ENCODE data around the gene NEU2.
A peak's percentile ranks its signal among the peaks of the same experiment; 100 is the strongest.

The NEU2 gene

GRCh38 chr2:233082222-233082930 is 49.9 kb downstream of the NEU2 start:
- H3K79me2 ChIP-seq (ENCODE audit: insufficient read depth, low read length) = peaks cover 94% of the 10 kb centered on the region
- peak overlapping the region; percentile 45 for H3K9ac ChIP-seq (ENCODE audit: low read depth, low read length, poor library complexity, severe bottlenecking)
- H3F3A ChIP-seq (ENCODE audit: low read depth) = no peaks in the 10 kb centered on the region
- H3K9me2 ChIP-seq (replicated peaks; ENCODE audit: low read depth, low read length) = no peaks in the 10 kb centered on the region
- H3K27me3 ChIP-seq (ENCODE audit: insufficient read depth, low read length, poor library complexity, severe bottlenecking) = no peaks in the 10 kb centered on the region
- H3K36me3 ChIP-seq (ENCODE audit: insufficient read depth, low read length) = peaks cover 62% of the 10 kb centered on the region; the same call in 1 of the 2 replicates
- no peak overlapping the region for H3K4me3 ChIP-seq (ENCODE audit: low read length, poor library complexity, severe bottlenecking)
- peaks cover 55% of the 10 kb centered on the region for H3K4me1 ChIP-seq (ENCODE audit: insufficient read depth, low read length, poor library complexity, severe bottlenecking)
- no peak overlapping the region for H2AFZ ChIP-seq (ENCODE audit: low read length)
- no peak for TF ChIP-seq EZH2phosphoT487 (IDR thresholded peaks at IDR 0.05; ENCODE audit: borderline replicate concordance)
- no peak for TF ChIP-seq CTCF (conservative IDR thresholded peaks at IDR 0.05; ENCODE audit: low read length)
- H4K20me1 ChIP-seq (ENCODE audit: insufficient read depth, low read length, poor library complexity, severe bottlenecking) = peaks cover 26% of the 10 kb centered on the region
- H3K9me3 ChIP-seq (ENCODE audit: insufficient read depth, low read depth, low read length) = no peaks in the 10 kb centered on the region
- H3K4me2 ChIP-seq (ENCODE audit: low read depth, low read length, poor library complexity, severe bottlenecking) = no peak overlapping the region

- no peak overlapping the region for H3K4me3 ChIP-seq (ENCODE audit: low read length, poor library complexity, severe bottlenecking)
- H2AFZ ChIP-seq (ENCODE audit: low read length) = no peak overlapping the region
- H3K9me3 ChIP-seq (ENCODE audit: insufficient read depth, low read depth, low read length) = no peaks in the 10 kb centered on the region
- peak overlapping the region; percentile 55 for H3K4me2 ChIP-seq (ENCODE audit: low read depth, low read length, poor library complexity, severe bottlenecking)
- H3K9me2 ChIP-seq (replicated peaks; ENCODE audit: low read depth, low read length) = no peaks in the 10 kb centered on the region
- peaks cover 24% of the 10 kb centered on the region for H4K20me1 ChIP-seq (ENCODE audit: insufficient read depth, low read length, poor library complexity, severe bottlenecking)
- H3K9ac ChIP-seq (ENCODE audit: low read depth, low read length, poor library complexity, severe bottlenecking) = peak overlapping the region; percentile 45
- H3K36me3 ChIP-seq (ENCODE audit: insufficient read depth, low read length) = peaks cover 68% of the 10 kb centered on the region; the same call in 1 of the 2 replicates
- peaks cover 49% of the 10 kb centered on the region for H3K4me1 ChIP-seq (ENCODE audit: insufficient read depth, low read length, poor library complexity, severe bottlenecking)
- no peaks in the 10 kb centered on the region for H3K27me3 ChIP-seq (ENCODE audit: insufficient read depth, low read length, poor library complexity, severe bottlenecking)
- H3F3A ChIP-seq (ENCODE audit: low read depth) = no peaks in the 10 kb centered on the region
- TF ChIP-seq CTCF (conservative IDR thresholded peaks at IDR 0.05; ENCODE audit: low read length) = no peak
- no peak for TF ChIP-seq EZH2phosphoT487 (IDR thresholded peaks at IDR 0.05; ENCODE audit: borderline replicate concordance)
- peaks cover 94% of the 10 kb centered on the region for H3K79me2 ChIP-seq (ENCODE audit: insufficient read depth, low read length)
These were observed 50.7 kb downstream of the NEU2 start for GRCh38 chr2:233082931-233083755.

GRCh38 chr2:233083782-233084181 is 51.3 kb downstream of the NEU2 start:
- Histone ChIP-seq H3K9me3 (ENCODE audit: insufficient read depth, low read depth, low read length) (no peaks in the 10 kb centered on the region), H3K36me3 (ENCODE audit: insufficient read depth, low read length) (peaks cover 74% of the 10 kb centered on the region; the same call in 1 of the 2 replicates), H4K20me1 (ENCODE audit: insufficient read depth, low read length, poor library complexity, severe bottlenecking) (peaks cover 27% of the 10 kb centered on the region), H3F3A (ENCODE audit: low read depth) (no peaks in the 10 kb centered on the region), H3K4me1 (ENCODE audit: insufficient read depth, low read length, poor library complexity, severe bottlenecking) (peaks cover 49% of the 10 kb centered on the region), H3K27me3 (ENCODE audit: insufficient read depth, low read length, poor library complexity, severe bottlenecking) (no peaks in the 10 kb centered on the region), H3K79me2 (ENCODE audit: insufficient read depth, low read length) (peaks cover 94% of the 10 kb centered on the region), H3K4me3 (ENCODE audit: low read length, poor library complexity, severe bottlenecking) (peak overlapping the region; percentile 31), H3K4me2 (ENCODE audit: low read depth, low read length, poor library complexity, severe bottlenecking) (peak overlapping the region; percentile 55), H3K9me2 (replicated peaks; ENCODE audit: low read depth, low read length) (no peaks in the 10 kb centered on the region), H3K9ac (ENCODE audit: low read depth, low read length, poor library complexity, severe bottlenecking) (peak overlapping the region; percentile 45), H2AFZ (ENCODE audit: low read length) (no peak overlapping the region)
- TF ChIP-seq CTCF (conservative IDR thresholded peaks at IDR 0.05; ENCODE audit: low read length) = no peak
- no peak for TF ChIP-seq EZH2phosphoT487 (IDR thresholded peaks at IDR 0.05; ENCODE audit: borderline replicate concordance)

All from Loucy (cell line).